Hepatocyte (in vitro differentiated cells): ENCODE measurements around the gene ZFYVE9. TPM values are rescaled to one million over a fixed set of nuclear protein-coding genes. Genes with fewer than 3 reads are reported as not detected.
"Not testable (repeated sequence)": the region's sequence is repeated elsewhere in the genome, so short reads cannot be mapped to it uniquely, and the experiment has no call there.

Experiments
- DNase-seq: peaks from one replicate; pipeline ENCODE4 v3.0.0-alpha.2; 2016; ENCODE audit warnings: low spot score
- H2AFZ ChIP-seq: fragments of 200-600 bp; sonication (generic); 2 replicates; pipeline ENCODE4 v1.6.0; 2016; ENCODE audit warnings: antibody characterized with exemption, mild to moderate bottlenecking
- H3K27ac ChIP-seq: fragments of 200-600 bp; sonication (generic); 2 replicates; pipeline ENCODE4 v1.5.1; 2016; ENCODE audit warnings: mild to moderate bottlenecking
- H3K27me3 ChIP-seq: fragments of 200-600 bp; sonication (generic); 2 replicates; pipeline ENCODE4 v1.6.1; 2016
- H3K36me3 ChIP-seq: fragments of 200-600 bp; sonication (generic); replicated peaks from 2 replicates; pipeline ENCODE4 v1.5.1; 2016; ENCODE audit warnings: low read depth; ENCODE audit not compliant: insufficient read depth
- H3K4me1 ChIP-seq: fragments of 200-600 bp; sonication (generic); 2 replicates; pipeline ENCODE4 v1.5.1; 2016; ENCODE audit warnings: mild to moderate bottlenecking, moderate library complexity; ENCODE audit not compliant: insufficient read depth
- H3K4me2 ChIP-seq: fragments of 200-600 bp; sonication (generic); 2 replicates; pipeline ENCODE4 v1.6.0; 2016
- H3K4me3 ChIP-seq: fragments of 200-600 bp; sonication (generic); 2 replicates; pipeline ENCODE4 v1.5.1; 2016; ENCODE audit warnings: mild to moderate bottlenecking
- H3K79me2 ChIP-seq: fragments of 200-600 bp; sonication (generic); 2 replicates; pipeline ENCODE4 v1.6.0; 2017; ENCODE audit warnings: mild to moderate bottlenecking
- H3K9me2 ChIP-seq: fragments of 200-600 bp; sonication (generic); replicated peaks from 2 replicates; pipeline ENCODE4 v1.6.0; 2017; ENCODE audit warnings: mild to moderate bottlenecking; ENCODE audit not compliant: insufficient read depth
- H3K9me3 ChIP-seq: fragments of 200-600 bp; sonication (generic); 2 replicates; pipeline ENCODE4 v1.5.1; 2016; ENCODE audit warnings: low read depth, mild to moderate bottlenecking
- H4K20me1 ChIP-seq: fragments of 200-600 bp; sonication (generic); 2 replicates; pipeline ENCODE4 v1.6.0; 2016; ENCODE audit warnings: mild to moderate bottlenecking; ENCODE audit not compliant: insufficient read depth, poor library complexity, severe bottlenecking
- EZH2 ChIP-seq: fragments of 200-600 bp; sonication (generic); IDR thresholded peaks from 2 replicates; pipeline ENCODE4 v1.6.1; 2016; ENCODE audit warnings: antibody characterized with exemption, mild to moderate bottlenecking, borderline replicate concordance
- EZH2phosphoT487 ChIP-seq: fragments of 200-600 bp; sonication (generic); IDR thresholded peaks from one replicate; pipeline ENCODE4 v1.6.1; 2018; ENCODE audit warnings: antibody characterized with exemption, mild to moderate bottlenecking, low read depth, moderate library complexity; ENCODE audit not compliant: unreplicated experiment, severe bottlenecking
- WGBS: methylation state at CpG from one replicate; pipeline ENCODE4 v1.1.6; 2016; ENCODE audit warnings: low lambda C conversion rate; ENCODE audit errors: missing lambda C conversion rate; 5-methylcytosine and 5-hydroxymethylcytosine counted together
- polyA plus RNA-seq: library from polyadenylated mRNA; unstranded; fragments of >200 nt; fragmentation: Nextera tagmentation; extraction: Ambion mirVana; gene quantifications from 2 replicates; pipeline ENCODE4 v1.2.1, GENCODE V29; 2016
- total RNA-seq: library from RNA; depleted of rRNA; stranded (reverse); fragments of >200 nt; gene quantifications from 2 replicates; pipeline ENCODE4 v1.2.3, GENCODE V29; 2014
- TF ChIP-seq, protein P1 (sequence below): fragments of 200-600 bp; sonication (generic); IDR thresholded peaks from 2 replicates; pipeline ENCODE4 v1.5.1; 2016; ENCODE audit warnings: antibody characterized with exemption, mild to moderate bottlenecking; ENCODE audit not compliant: poor library complexity

Gene ZFYVE9
- total and polyA plus RNA-seq, 2 experiments from 2014 or later, result 4.6 to 29.0 TPM

DNA sequence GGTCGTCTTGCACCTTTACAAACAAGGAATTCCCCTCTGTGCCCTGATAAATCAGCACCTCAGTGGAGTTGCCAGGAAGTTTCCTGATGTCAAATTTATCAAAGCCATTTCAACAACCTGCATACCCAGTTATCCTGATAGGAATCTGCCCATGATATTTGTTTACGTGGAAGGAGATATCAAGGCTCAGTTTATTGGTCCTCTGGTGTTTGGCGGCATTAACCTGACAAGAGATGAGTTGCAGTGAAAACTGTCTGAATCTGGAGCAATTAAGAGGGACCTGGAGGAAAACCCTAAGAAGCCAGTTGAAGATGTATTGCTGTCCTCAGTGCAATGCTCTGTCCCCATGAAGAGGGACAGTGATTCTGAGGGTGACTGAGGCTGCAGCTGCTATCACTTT, 38.3 kb downstream of the ZFYVE9 start:
- Histone ChIP-seq H3K4me2 (no peak overlapping the region), H4K20me1 (peaks cover 3% of the 10 kb centered on the region), H3K4me1 (no peaks in the 10 kb centered on the region), H3K36me3 (no peaks in the 10 kb centered on the region), H3K79me2 (peaks cover 21% of the 10 kb centered on the region), H3K9me2 (no peaks in the 10 kb centered on the region), H3K4me3 (no peak overlapping the region), H3K9me3 (no peaks in the 10 kb centered on the region), H3K27ac (no peak overlapping the region), H3K27me3 (no peaks in the 10 kb centered on the region), H2AFZ (no peak overlapping the region)
- WGBS, result 67% methylated on average over 3 of the region's 3 CpGs
- TF ChIP-seq EZH2, result no peak
- DNase-seq, result no peak

DNA sequence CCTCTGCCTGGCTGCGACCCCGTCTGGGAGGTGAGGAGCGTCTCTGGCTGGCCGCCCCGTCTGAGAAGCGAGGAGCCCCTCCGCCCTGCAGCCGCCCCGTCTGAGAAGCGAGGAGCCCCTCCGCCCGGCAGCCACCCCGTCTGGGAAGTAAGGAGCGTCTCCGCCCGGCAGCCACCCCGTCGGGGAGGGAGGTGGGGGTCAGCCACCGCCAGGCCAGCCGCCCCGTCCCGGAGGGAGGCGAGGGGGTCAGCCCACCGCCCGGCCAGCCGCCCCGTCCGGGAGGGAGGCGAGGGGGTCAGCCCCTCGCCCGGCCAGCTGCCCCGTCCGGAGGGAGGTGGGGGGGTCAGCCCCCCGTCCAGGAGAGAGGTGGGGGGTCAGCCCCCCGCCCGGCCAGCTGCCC, 39.9 kb downstream of the ZFYVE9 start:
- WGBS, result 100% methylated on average over 3 of the region's 36 CpGs
- not testable (repeated sequence) for H3K27me3 ChIP-seq, H3K4me3 ChIP-seq, H3K9me2 ChIP-seq, H3K4me1 ChIP-seq, H3K4me2 ChIP-seq, H4K20me1 ChIP-seq, H3K36me3 ChIP-seq, H3K9me3 ChIP-seq, DNase-seq, H3K27ac ChIP-seq, H2AFZ ChIP-seq
- peaks cover 30% of the 10 kb centered on the region for H3K79me2 ChIP-seq

DNA sequence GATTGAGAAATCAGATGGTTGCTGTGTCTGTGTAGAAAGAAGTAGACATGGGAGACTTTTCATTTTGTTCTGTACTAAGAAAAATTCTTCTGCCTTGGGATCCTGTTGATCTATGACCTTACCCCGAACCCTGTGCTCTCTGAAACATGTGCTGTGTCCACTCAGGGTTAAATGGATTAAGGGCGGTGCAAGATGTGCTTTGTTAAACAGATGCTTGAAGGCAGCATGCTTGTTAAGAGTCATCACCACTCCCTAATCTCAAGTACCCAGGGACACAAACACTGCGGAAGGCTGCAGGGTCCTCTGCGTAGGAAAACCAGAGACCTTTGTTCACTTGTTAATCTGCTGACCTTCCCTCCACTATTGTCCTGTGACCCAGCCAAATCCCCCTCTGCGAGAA, 40.4 kb downstream of the ZFYVE9 start:
- DNase-seq, H4K20me1 ChIP-seq: not testable (repeated sequence)
- WGBS, result 63% methylated on average over 5 of the region's 5 CpGs

DNA sequence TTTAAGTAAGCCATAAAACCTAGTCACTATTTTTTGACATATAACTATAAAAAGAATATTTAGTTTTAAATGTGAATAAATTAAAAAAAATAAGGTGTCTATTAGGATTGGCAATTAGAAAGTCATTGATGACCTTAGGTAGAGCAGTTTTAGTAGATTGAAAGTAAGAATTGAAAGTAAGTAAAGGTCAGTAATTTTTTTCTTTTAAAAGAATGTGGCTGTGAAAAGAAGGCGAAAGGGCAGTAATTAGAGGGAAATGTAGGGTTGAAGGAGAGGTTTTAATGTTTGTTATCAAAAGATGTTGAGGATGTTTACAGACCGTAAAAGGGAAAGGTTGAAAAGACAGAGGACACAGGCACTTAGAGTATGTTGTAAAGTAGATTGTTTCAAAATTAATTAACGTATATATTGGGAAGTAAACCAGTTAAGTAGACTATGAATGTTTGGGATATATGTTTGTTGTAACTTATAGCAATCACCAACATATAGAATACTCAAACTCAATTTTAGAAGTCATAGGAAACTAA, 41.0 kb downstream of the ZFYVE9 start:
- H3K9me3 ChIP-seq, result no peaks in the 10 kb centered on the region
- no peak overlapping the region for H3K27ac ChIP-seq
- H3K27me3 ChIP-seq, result no peaks in the 10 kb centered on the region
- no peaks in the 10 kb centered on the region for H3K9me2 ChIP-seq
- peaks cover 3% of the 10 kb centered on the region for H4K20me1 ChIP-seq
- H3K4me2 ChIP-seq, result peak overlapping the region; percentile 25
- H3K4me1 ChIP-seq, result no peaks in the 10 kb centered on the region
- H3K79me2 ChIP-seq, result peaks cover 23% of the 10 kb centered on the region
- 61% methylated on average over 3 of the region's 3 CpGs for WGBS
- no peaks in the 10 kb centered on the region for H3K36me3 ChIP-seq
- TF ChIP-seq EZH2 (no peak), EZH2phosphoT487 (no peak)
- TF ChIP-seq, protein P1, sequence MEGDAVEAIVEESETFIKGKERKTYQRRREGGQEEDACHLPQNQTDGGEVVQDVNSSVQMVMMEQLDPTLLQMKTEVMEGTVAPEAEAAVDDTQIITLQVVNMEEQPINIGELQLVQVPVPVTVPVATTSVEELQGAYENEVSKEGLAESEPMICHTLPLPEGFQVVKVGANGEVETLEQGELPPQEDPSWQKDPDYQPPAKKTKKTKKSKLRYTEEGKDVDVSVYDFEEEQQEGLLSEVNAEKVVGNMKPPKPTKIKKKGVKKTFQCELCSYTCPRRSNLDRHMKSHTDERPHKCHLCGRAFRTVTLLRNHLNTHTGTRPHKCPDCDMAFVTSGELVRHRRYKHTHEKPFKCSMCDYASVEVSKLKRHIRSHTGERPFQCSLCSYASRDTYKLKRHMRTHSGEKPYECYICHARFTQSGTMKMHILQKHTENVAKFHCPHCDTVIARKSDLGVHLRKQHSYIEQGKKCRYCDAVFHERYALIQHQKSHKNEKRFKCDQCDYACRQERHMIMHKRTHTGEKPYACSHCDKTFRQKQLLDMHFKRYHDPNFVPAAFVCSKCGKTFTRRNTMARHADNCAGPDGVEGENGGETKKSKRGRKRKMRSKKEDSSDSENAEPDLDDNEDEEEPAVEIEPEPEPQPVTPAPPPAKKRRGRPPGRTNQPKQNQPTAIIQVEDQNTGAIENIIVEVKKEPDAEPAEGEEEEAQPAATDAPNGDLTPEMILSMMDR, result no peak
- DNase-seq, result no peak
- no peak overlapping the region for H3K4me3 ChIP-seq
- H2AFZ ChIP-seq, result no peak overlapping the region

More for the DNA sequence above, 40.4 kb downstream of the ZFYVE9 start:
- H3K4me3 ChIP-seq, H2AFZ ChIP-seq, H3K4me1 ChIP-seq, H3K9me2 ChIP-seq, H3K4me2 ChIP-seq, H3K27me3 ChIP-seq, H3K27ac ChIP-seq, H3K36me3 ChIP-seq, H3K9me3 ChIP-seq: not testable (repeated sequence)
- peaks cover 28% of the 10 kb centered on the region for H3K79me2 ChIP-seq

DNA sequence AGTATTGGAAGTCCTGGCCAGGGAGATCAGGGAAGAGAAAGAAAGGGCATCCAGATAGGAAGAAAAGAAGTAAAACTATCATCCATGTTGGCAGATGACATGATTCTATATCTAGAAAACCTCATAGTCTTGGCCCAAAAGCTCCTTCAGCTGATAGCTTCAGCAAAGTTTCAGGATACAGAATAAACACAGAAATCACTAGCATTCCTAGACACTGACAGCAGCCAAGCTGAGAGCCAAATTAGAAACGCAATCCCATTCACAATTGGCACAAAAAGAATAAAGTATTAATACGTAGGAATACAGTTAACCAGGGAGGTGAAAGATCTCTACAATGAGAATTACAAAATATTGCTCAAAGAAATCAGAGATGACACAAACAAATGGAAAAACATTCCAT, 44.6 kb downstream of the ZFYVE9 start:
- TF ChIP-seq, protein P1, result no peak
- TF ChIP-seq EZH2 (no peak), EZH2phosphoT487 (no peak)
- DNase-seq, result no peak
- Histone ChIP-seq H3K4me3 (no peak overlapping the region), H3K9me2 (no peaks in the 10 kb centered on the region), H4K20me1 (peaks cover 3% of the 10 kb centered on the region), H3K27me3 (no peaks in the 10 kb centered on the region), H3K9me3 (no peaks in the 10 kb centered on the region), H2AFZ (no peak overlapping the region), H3K79me2 (peaks cover 31% of the 10 kb centered on the region), H3K4me2 (no peak overlapping the region), H3K4me1 (peaks cover 7% of the 10 kb centered on the region), H3K36me3 (no peaks in the 10 kb centered on the region), H3K27ac (no peak overlapping the region)
- WGBS, result 86% methylated on average over 2 of the region's 2 CpGs
